ENCODE data around the gene UBFD1.

The UBFD1 gene

GRCh38 chr16:23515881-23516280 lies 41.6 kb upstream of the UBFD1 start:
- no peak for TF ChIP-seq CTCF (IDR thresholded peaks at IDR 0.05)
- no peak overlapping the region for H3K4me3 ChIP-seq (ENCODE audit: low read depth, low read length)
- H3K9me3 ChIP-seq (ENCODE audit: control insufficient read depth, low read length): no peaks in the 10 kb centered on the region
- no peaks in the 10 kb centered on the region for H3K36me3 ChIP-seq (ENCODE audit: control insufficient read depth, insufficient read depth, low read length)
- no peaks in the 10 kb centered on the region for H3K27me3 ChIP-seq (ENCODE audit: control insufficient read depth, insufficient read depth, low read length)
- no peak overlapping the region for H3K27ac ChIP-seq
- no peak overlapping the region for H2AFZ ChIP-seq
- H3K4me2 ChIP-seq (ENCODE audit: low read length): no peak overlapping the region
- no peaks in the 10 kb centered on the region for H3K79me2 ChIP-seq
- no peaks in the 10 kb centered on the region for H3K4me1 ChIP-seq
- no peak overlapping the region for H3K9ac ChIP-seq

GRCh38 chr16:23516366-23517137 lies 41.0 kb upstream of the UBFD1 start:
- Histone ChIP-seq H3K4me3 (ENCODE audit: low read depth, low read length) (no peak overlapping the region), H3K27ac (no peak overlapping the region), H3K27me3 (ENCODE audit: control insufficient read depth, insufficient read depth, low read length) (no peaks in the 10 kb centered on the region), H2AFZ (no peak overlapping the region), H3K9ac (no peak overlapping the region), H3K36me3 (ENCODE audit: control insufficient read depth, insufficient read depth, low read length) (no peaks in the 10 kb centered on the region), H3K79me2 (no peaks in the 10 kb centered on the region), H3K4me2 (ENCODE audit: low read length) (no peak overlapping the region), H3K9me3 (ENCODE audit: control insufficient read depth, low read length) (no peaks in the 10 kb centered on the region), H3K4me1 (no peaks in the 10 kb centered on the region)
- TF ChIP-seq CTCF (IDR thresholded peaks at IDR 0.05): no peak

- H3K9ac ChIP-seq: no peak overlapping the region
- no peaks in the 10 kb centered on the region for H3K9me3 ChIP-seq (ENCODE audit: control insufficient read depth, low read length)
- H3K79me2 ChIP-seq: no peaks in the 10 kb centered on the region
- H3K27me3 ChIP-seq (ENCODE audit: control insufficient read depth, insufficient read depth, low read length): no peaks in the 10 kb centered on the region
- no peak overlapping the region for H3K4me3 ChIP-seq (ENCODE audit: low read depth, low read length)
- TF ChIP-seq CTCF (IDR thresholded peaks at IDR 0.05): no peak
- no peak overlapping the region for H3K27ac ChIP-seq
- no peak overlapping the region for H2AFZ ChIP-seq
- no peaks in the 10 kb centered on the region for H3K36me3 ChIP-seq (ENCODE audit: control insufficient read depth, insufficient read depth, low read length)
- H3K4me2 ChIP-seq (ENCODE audit: low read length): no peak overlapping the region
- H3K4me1 ChIP-seq: no peaks in the 10 kb centered on the region
Measured at GRCh38 chr16:23518435-23518891, 39.1 kb upstream of the UBFD1 start.

- Histone ChIP-seq H3K27me3 (ENCODE audit: control insufficient read depth, insufficient read depth, low read length) (no peaks in the 10 kb centered on the region), H3K27ac (no peak overlapping the region), H3K4me2 (ENCODE audit: low read length) (no peak overlapping the region), H3K9ac (no peak overlapping the region), H3K4me1 (no peaks in the 10 kb centered on the region), H3K4me3 (ENCODE audit: low read depth, low read length) (no peak overlapping the region), H3K9me3 (ENCODE audit: control insufficient read depth, low read length) (no peaks in the 10 kb centered on the region), H2AFZ (no peak overlapping the region), H3K79me2 (no peaks in the 10 kb centered on the region), H3K36me3 (ENCODE audit: control insufficient read depth, insufficient read depth, low read length) (no peaks in the 10 kb centered on the region)
- TF ChIP-seq CTCF (IDR thresholded peaks at IDR 0.05): no peak
Measured at GRCh38 chr16:23519282-23519681, 38.2 kb upstream of the UBFD1 start.

GRCh38 chr16:23520500-23520899 lies 37.0 kb upstream of the UBFD1 start:
- Histone ChIP-seq H3K4me1 (no peaks in the 10 kb centered on the region), H3K4me2 (ENCODE audit: low read length) (no peak overlapping the region), H3K27ac (no peak overlapping the region), H2AFZ (no peak overlapping the region), H3K4me3 (ENCODE audit: low read depth, low read length) (no peak overlapping the region), H3K9ac (no peak overlapping the region), H3K79me2 (no peaks in the 10 kb centered on the region), H3K36me3 (ENCODE audit: control insufficient read depth, insufficient read depth, low read length) (no peaks in the 10 kb centered on the region), H3K9me3 (ENCODE audit: control insufficient read depth, low read length) (no peaks in the 10 kb centered on the region), H3K27me3 (ENCODE audit: control insufficient read depth, insufficient read depth, low read length) (no peaks in the 10 kb centered on the region)
- no peak for TF ChIP-seq CTCF (IDR thresholded peaks at IDR 0.05)
